BLaER1 treated with 17β-estradiol and CSF1 and Interleukin-3, amounts not matched to agents 10 nM and 100 nM (cell line): ENCODE data around the gene KCNA10.

ENCODE experiments used
- H3K27ac ChIP-seq, 11 experiments: shearing (Covaris generic); formaldehyde crosslinking; 2 replicates each; pipeline ENCODE4 v1.8.1; 2022
- H3K27me3 ChIP-seq, 11 experiments: shearing (Covaris generic); formaldehyde crosslinking; 2 replicates each; pipeline ENCODE4 v1.8.1; 2022
- H3K36me3 ChIP-seq, 11 experiments: shearing (Covaris generic); formaldehyde crosslinking; 2 replicates each; pipeline ENCODE4 v1.8.1; 2022
- H3K4me1 ChIP-seq, 10 experiments: shearing (Covaris generic); formaldehyde crosslinking; 2 replicates each; pipeline ENCODE4 v1.8.1; 2022
- H3K4me2 ChIP-seq, 11 experiments: shearing (Covaris generic); formaldehyde crosslinking; 2 replicates each; pipeline ENCODE4 v1.8.1; 2022
- H3K4me3 ChIP-seq, 10 experiments: shearing (Covaris generic); formaldehyde crosslinking; 2 replicates each; pipeline ENCODE4 v1.8.1; 2022
- H3K9ac ChIP-seq, 11 experiments: shearing (Covaris generic); formaldehyde crosslinking; 2 replicates each; pipeline ENCODE4 v1.8.1; 2022
- H3K9me3 ChIP-seq, 11 experiments: shearing (Covaris generic); formaldehyde crosslinking; replicated peaks in 1 of 11; 2 replicates each; pipeline ENCODE4 v1.8.1; 2022
- H4K20me1 ChIP-seq, 11 experiments: shearing (Covaris generic); formaldehyde crosslinking; 2 replicates each; pipeline ENCODE4 v1.8.1; 2022
- Cebpa-rat ChIP-seq, 11 experiments: shearing (Covaris generic); IDR thresholded peaks; 2 replicates each; pipeline ENCODE4 v1.8.1; 2022

The KCNA10 gene

GRCh38 chr1:110555807-110556470 is 37.0 kb upstream of the KCNA10 start:
- Histone ChIP-seq H3K36me3 (no peaks in the 10 kb centered on the region), H3K27ac (peak overlapping the region in 3 of 11 experiments; percentile 55 to 59 (median 59); a peak in 4 of 22 replicates), H3K9me3 (no peaks in the 10 kb centered on the region), H3K4me2 (peak overlapping the region; percentile 82 to 98 (median 96)), H3K4me1 (peaks cover 11 to 55% (median 31%) of the 10 kb centered on the region in 10 experiments; a peak in 19 of 20 replicates), H3K9ac (peak overlapping the region in 10 of 11 experiments; percentile 5 to 74 (median 44); a peak in 10 of 22 replicates), H3K4me3 (peak overlapping the region; percentile 47 to 67 (median 57)), H4K20me1 (peaks cover 0 to 14% (median 0%) of the 10 kb centered on the region in 11 experiments; a peak in 1 of 22 replicates), H3K27me3 (peaks cover 4 to 28% (median 19%) of the 10 kb centered on the region in 11 experiments; a peak in 18 of 22 replicates)
- TF ChIP-seq Cebpa-rat (IDR thresholded peaks at IDR 0.05): no peak

- H3K4me1 ChIP-seq: peaks cover 11 to 55% (median 31%) of the 10 kb centered on the region in 10 experiments; a peak in 19 of 20 replicates
- peak overlapping the region in 3 of 11 experiments; percentile 55 to 59 (median 59); a peak in 4 of 22 replicates for H3K27ac ChIP-seq
- TF ChIP-seq Cebpa-rat (IDR thresholded peaks at IDR 0.05): no peak
- no peaks in the 10 kb centered on the region for H3K9me3 ChIP-seq
- peaks cover 0 to 14% (median 0%) of the 10 kb centered on the region in 11 experiments; a peak in 1 of 22 replicates for H4K20me1 ChIP-seq
- peak overlapping the region in 10 of 11 experiments; percentile 5 to 74 (median 44); a peak in 14 of 22 replicates for H3K9ac ChIP-seq
- peak overlapping the region; percentile 47 to 67 (median 57) for H3K4me3 ChIP-seq
- H3K36me3 ChIP-seq: no peaks in the 10 kb centered on the region
- H3K27me3 ChIP-seq: peaks cover 4 to 28% (median 19%) of the 10 kb centered on the region in 11 experiments; a peak in 18 of 22 replicates
- peak overlapping the region; percentile 82 to 98 (median 96) for H3K4me2 ChIP-seq
These were observed 36.2 kb upstream of the KCNA10 start for GRCh38 chr1:110554871-110555801.

- no peak overlapping the region for H3K9ac ChIP-seq
- TF ChIP-seq Cebpa-rat (IDR thresholded peaks at IDR 0.05): no peak
- H3K27me3 ChIP-seq: peaks cover 4 to 23% (median 19%) of the 10 kb centered on the region in 11 experiments; a peak in 18 of 22 replicates
These were observed 32.4 kb upstream of the KCNA10 start for GRCh38 chr1:110551278-110551809.

GRCh38 chr1:110549831-110550230 is 30.9 kb upstream of the KCNA10 start:
- Histone ChIP-seq H3K27ac (no peak overlapping the region), H3K27me3 (peaks cover 1 to 9% (median 7%) of the 10 kb centered on the region in 11 experiments; a peak in 15 of 22 replicates), H3K9ac (no peak overlapping the region), H3K36me3 (no peaks in the 10 kb centered on the region), H3K9me3 (no peaks in the 10 kb centered on the region), H3K4me2 (no peak overlapping the region), H4K20me1 (peaks cover 0 to 8% (median 0%) of the 10 kb centered on the region in 11 experiments; a peak in 1 of 22 replicates), H3K4me1 (peaks cover 0 to 5% (median 3%) of the 10 kb centered on the region in 10 experiments; a peak in 16 of 20 replicates), H3K4me3 (no peak overlapping the region)
- no peak for TF ChIP-seq Cebpa-rat (IDR thresholded peaks at IDR 0.05)

More at GRCh38 chr1:110551278-110551809, 32.4 kb upstream of the KCNA10 start:
- no peaks in the 10 kb centered on the region for H3K36me3 ChIP-seq
- peaks cover 11 to 20% (median 18%) of the 10 kb centered on the region in 10 experiments; a peak in 19 of 20 replicates for H3K4me1 ChIP-seq
- peaks cover 0 to 10% (median 0%) of the 10 kb centered on the region in 11 experiments; a peak in 1 of 22 replicates for H4K20me1 ChIP-seq
- no peak overlapping the region for H3K4me3 ChIP-seq
- H3K4me2 ChIP-seq: no peak overlapping the region
- no peaks in the 10 kb centered on the region for H3K9me3 ChIP-seq
- H3K27ac ChIP-seq: no peak overlapping the region

- Histone ChIP-seq H3K27ac (no peak overlapping the region), H3K9ac (no peak overlapping the region), H3K4me3 (no peak overlapping the region), H3K4me2 (no peak overlapping the region), H3K9me3 (no peaks in the 10 kb centered on the region), H3K4me1 (no peaks in the 10 kb centered on the region), H4K20me1 (peaks cover 0 to 8% (median 0%) of the 10 kb centered on the region in 11 experiments; a peak in 1 of 22 replicates), H3K36me3 (no peaks in the 10 kb centered on the region), H3K27me3 (no peaks in the 10 kb centered on the region)
- no peak for TF ChIP-seq Cebpa-rat (IDR thresholded peaks at IDR 0.05)
These were observed 29.4 kb upstream of the KCNA10 start for GRCh38 chr1:110548381-110548780.

GRCh38 chr1:110547017-110547416 is 28.0 kb upstream of the KCNA10 start:
- Histone ChIP-seq H4K20me1 (peaks cover 0 to 12% (median 0%) of the 10 kb centered on the region in 11 experiments; a peak in 2 of 22 replicates), H3K9ac (no peak overlapping the region), H3K36me3 (no peaks in the 10 kb centered on the region), H3K27ac (no peak overlapping the region), H3K4me2 (no peak overlapping the region), H3K9me3 (no peaks in the 10 kb centered on the region), H3K27me3 (no peaks in the 10 kb centered on the region), H3K4me1 (no peaks in the 10 kb centered on the region), H3K4me3 (no peak overlapping the region)
- no peak for TF ChIP-seq Cebpa-rat (IDR thresholded peaks at IDR 0.05)

- H3K4me1 ChIP-seq: no peaks in the 10 kb centered on the region
- H3K27ac ChIP-seq: no peak overlapping the region
- H3K9me3 ChIP-seq: no peaks in the 10 kb centered on the region
- H3K9ac ChIP-seq: no peak overlapping the region
- H3K4me2 ChIP-seq: no peak overlapping the region
- no peak overlapping the region for H3K4me3 ChIP-seq
- TF ChIP-seq Cebpa-rat (IDR thresholded peaks at IDR 0.05): no peak
- H4K20me1 ChIP-seq: peaks cover 0 to 20% (median 0%) of the 10 kb centered on the region in 11 experiments; a peak in 1 of 22 replicates
- H3K36me3 ChIP-seq: no peaks in the 10 kb centered on the region
- no peaks in the 10 kb centered on the region for H3K27me3 ChIP-seq
These were observed 26.5 kb upstream of the KCNA10 start for GRCh38 chr1:110545492-110545891.

- Histone ChIP-seq H3K9me3 (no peaks in the 10 kb centered on the region), H3K9ac (no peak overlapping the region), H3K27me3 (no peaks in the 10 kb centered on the region), H3K36me3 (no peaks in the 10 kb centered on the region), H4K20me1 (peaks cover 0 to 20% (median 0%) of the 10 kb centered on the region in 11 experiments; a peak in 1 of 22 replicates), H3K4me1 (no peaks in the 10 kb centered on the region), H3K4me2 (no peak overlapping the region), H3K27ac (no peak overlapping the region), H3K4me3 (no peak overlapping the region)
- TF ChIP-seq Cebpa-rat (IDR thresholded peaks at IDR 0.05): no peak
These were observed 25.8 kb upstream of the KCNA10 start for GRCh38 chr1:110544753-110545152.
